IMR-90 (cell line): ENCODE measurements around the gene H2BK1.

ENCODE experiments used
- BHLHE40 ChIP-seq: fragments of 150-350 bp; IDR thresholded peaks from 2 replicates; pipeline ENCODE4 v1.6.1; 2016; ENCODE audit warnings: mild to moderate bottlenecking, low read depth, low read length
- CHD1 ChIP-seq: IDR thresholded peaks from 2 replicates; pipeline ENCODE4 v1.6.1; 2012; ENCODE audit warnings: low read depth, low read length, improper control_type of control experiment
- CTCF ChIP-seq: conservative IDR thresholded peaks from 2 replicates; pipeline ENCODE4 v1.5.1; 2012; ENCODE audit warnings: mild to moderate bottlenecking, low read depth, low read length, improper control_type of control experiment
- MAFK ChIP-seq: IDR thresholded peaks from 2 replicates; pipeline ENCODE4 v1.6.1; 2012; ENCODE audit warnings: low read depth, low read length, improper control_type of control experiment
- MXI1 ChIP-seq: IDR thresholded peaks from 2 replicates; pipeline ENCODE4 v1.6.1; 2012; ENCODE audit warnings: low read depth, mild to moderate bottlenecking, low read length, moderate library complexity, borderline replicate concordance
- POLR2A ChIP-seq: IDR thresholded peaks from 2 replicates; pipeline ENCODE4 v1.6.1; 2012; ENCODE audit warnings: mild to moderate bottlenecking, low read depth, low read length
- RAD21 ChIP-seq: IDR thresholded peaks from 2 replicates; pipeline ENCODE4 v1.6.1; 2012; ENCODE audit warnings: low read length, improper control_type of control experiment
- RCOR1 ChIP-seq: IDR thresholded peaks from 2 replicates; pipeline ENCODE4 v1.6.1; 2012; ENCODE audit warnings: mild to moderate bottlenecking, low read length, improper control_type of control experiment; ENCODE audit not compliant: insufficient replicate concordance
- SMC3 ChIP-seq: fragments of 150-350 bp; IDR thresholded peaks from 2 replicates; pipeline ENCODE4 v1.6.1; 2016; ENCODE audit warnings: low read depth, mild to moderate bottlenecking, antibody characterized with exemption, low read length, moderate library complexity

DNA sequence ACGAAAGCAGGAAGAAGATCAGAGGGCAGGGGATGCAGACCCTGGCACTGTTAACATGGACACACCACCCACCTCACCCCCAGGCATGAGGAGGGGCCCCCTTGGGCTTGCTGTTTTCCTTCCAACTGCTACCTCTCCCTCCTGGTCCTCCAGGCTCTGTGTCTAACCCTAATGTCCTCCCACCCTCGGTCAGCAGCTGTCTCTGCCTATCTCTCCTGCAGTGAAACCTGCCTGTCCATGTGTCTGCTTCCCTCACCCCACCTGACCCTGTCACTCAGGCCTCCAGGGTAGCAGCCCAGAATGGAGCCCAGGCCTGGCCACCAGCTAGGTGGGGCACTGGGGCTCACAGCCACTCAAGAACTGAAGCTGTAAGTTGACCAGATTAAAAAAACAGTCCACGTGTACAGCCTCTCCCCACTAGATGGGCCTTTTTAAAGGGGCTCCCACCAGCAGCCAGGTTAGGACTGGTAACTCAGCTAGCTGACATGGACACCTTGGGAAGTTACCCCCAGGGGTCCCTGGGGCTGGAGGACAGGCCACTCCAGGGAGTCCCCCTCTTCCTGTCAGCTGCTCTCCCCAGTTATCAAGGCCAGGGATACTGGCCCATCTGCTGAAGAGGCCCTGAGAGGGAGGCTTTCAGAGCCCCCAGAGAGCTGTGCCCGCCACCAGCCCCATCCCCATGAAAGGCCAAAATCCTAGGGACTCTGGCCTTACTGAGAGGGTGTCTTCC is 36.7 kb upstream of the H2BK1 start:
- TF ChIP-seq CTCF (no peak), POLR2A (0 out of 2 replicates have a peak, but pooled peaks have one; percentile 47), MXI1 (no peak), RAD21 (no peak), MAFK (no peak), RCOR1 (no peak), CHD1 (no peak), BHLHE40 (no peak), SMC3 (no peak)
